Erythroblast (primary cell): ENCODE data around the gene GCSH.

ENCODE experiments used
- DNase-seq, 2 experiments: peaks; one replicate each; lab custom pipeline; 2025; lab: John Stamatoyannopoulos, UW
- GATA1 ChIP-seq: IDR thresholded peaks from 2 replicates; pipeline ENCODE4 v1.6.1; 2011; ENCODE audit warnings: low read depth, mild to moderate bottlenecking, control low read depth, low read length, moderate library complexity
- POLR2A ChIP-seq: IDR thresholded peaks from 2 replicates; pipeline ENCODE4 v1.6.1; 2011; ENCODE audit warnings: mild to moderate bottlenecking, low read length

GCSH gene

DNA sequence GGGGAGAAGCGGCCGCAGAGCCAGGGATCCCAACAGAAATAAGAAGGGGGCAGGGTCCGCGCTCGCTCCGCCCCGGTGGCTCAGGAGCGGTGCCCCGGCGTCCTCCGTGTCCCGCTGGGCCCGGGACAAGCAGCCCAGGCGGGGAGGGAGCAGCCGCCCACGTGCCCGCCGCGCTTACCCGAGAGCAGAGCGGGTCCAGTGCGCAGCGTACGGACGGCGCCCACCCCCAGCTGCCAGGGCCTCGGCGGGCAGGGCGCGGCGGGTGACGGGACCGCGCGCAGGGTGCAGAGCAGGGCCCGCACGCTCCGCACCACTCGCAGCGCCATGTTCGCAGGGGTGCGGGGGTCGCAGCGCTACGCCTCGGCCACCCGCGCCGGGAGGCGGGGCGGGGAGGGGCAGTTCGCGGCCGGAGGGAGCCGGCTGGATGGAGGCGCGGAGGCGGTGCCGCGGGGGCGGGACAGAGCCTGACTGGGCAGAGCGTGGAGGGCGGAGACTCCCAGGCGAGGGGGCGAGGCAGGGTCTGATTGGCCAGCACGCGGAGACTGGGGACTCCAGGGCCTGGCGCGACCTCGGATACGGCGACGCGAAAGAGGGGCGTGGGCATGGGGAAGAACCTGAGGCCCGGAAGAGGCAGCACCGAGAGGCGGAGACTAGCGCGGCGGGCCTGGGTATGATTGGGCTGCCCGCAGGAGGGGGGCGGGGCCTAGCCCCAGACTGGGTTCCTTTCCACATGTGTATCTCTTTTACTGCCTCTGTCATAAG, at the start of gene GCSH:
TSS of gene GCSH (minus strand) at position 443 of the 762 bp plus-strand sequence. CDS start at position 326, 117 bp downstream.
- DNase-seq = peak; percentile 99
- TF ChIP-seq GATA1 (no peak), POLR2A (peak; percentile 40)

DNA sequence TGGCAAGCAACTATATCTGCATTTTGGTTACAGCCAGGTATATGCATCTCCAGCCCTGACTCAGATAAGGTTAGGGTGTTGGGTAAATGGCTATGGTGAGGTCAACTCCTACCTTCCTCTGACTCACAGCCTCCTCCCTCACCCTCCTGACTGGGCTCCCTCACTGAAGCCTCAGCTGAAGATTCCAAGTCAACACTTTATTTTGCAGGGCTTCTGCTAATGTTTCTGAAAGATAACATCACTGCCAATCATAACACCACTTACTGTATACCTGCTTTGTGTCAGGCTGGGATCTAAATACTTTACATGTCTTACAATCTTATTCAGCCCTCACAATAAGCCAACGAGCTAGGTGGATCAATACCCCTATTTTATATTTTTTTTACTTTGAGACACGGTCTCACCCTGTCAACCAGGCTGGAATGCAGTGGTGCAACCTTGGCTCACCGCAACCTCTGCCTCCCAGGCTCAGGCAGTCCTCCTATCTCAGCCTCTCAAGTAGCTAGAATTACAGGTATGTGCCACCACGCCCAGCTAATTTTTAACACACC, 47.8 kb upstream of the GCSH start:
- no peak for TF ChIP-seq GATA1
- no peak for TF ChIP-seq POLR2A
- no peak for DNase-seq

DNA sequence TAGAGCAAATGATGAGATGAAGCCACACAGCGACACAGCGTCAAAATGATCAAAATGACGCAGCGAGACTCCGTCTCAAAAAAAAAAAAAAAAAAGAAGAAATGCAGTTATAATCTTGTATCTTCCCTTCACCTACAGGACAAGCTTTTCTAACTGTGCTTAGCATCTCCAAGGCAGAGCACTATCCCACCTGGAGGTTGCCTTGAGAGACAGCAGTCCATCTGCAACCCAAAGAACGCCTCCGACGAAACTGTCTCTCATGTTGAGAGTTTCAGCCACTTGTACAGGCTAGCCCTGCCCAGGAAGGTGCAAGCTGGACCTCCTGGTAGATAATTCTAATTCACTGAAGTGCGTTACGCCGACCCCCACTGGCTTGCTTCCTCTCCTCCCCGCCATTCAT, 46.7 kb upstream of the GCSH start:
- TF ChIP-seq GATA1 (no peak), POLR2A (no peak)
- no peak for DNase-seq

DNA sequence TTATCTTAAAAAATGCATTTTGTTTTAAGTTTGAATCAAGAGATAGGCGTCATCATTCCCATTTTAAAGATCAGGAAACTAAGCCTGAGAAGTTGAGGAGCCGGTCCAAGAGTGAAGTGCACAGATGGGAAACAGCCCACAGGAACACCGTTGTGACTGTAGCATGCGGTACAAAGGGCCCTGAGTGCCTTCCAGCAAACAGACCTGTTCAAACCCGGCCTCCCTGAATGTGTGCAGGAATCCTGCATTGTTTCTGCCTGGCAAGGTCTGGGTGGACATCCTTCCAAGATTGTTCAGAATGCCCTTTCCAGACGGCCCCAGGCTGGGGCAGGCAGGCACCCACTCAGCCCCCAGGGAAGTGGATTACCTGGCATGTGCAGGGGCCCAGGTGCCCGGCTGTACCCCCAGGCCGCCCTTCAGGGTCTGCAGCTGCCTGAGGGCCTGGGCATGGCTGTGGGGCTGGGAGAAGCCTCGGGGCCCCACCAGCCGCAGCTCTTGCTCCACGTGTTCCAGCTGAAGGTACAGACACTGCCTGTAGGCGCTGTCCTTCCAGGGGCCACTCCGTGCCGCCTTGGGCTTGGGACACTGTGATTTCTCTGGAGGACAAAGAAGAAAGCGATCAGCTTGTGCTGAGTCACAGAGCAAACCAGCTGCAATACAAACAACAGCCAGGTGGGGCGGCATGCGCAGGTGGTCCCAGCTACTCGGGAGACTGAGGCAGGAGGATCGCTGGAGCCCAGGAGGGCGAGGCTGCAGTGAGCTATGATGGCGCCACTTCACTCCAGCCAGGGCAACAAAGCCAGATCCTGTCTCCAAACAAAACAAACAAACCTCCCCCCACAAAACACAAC, 45.0 kb upstream of the GCSH start:
- TF ChIP-seq GATA1 = no peak
- no peak for TF ChIP-seq POLR2A

DNA sequence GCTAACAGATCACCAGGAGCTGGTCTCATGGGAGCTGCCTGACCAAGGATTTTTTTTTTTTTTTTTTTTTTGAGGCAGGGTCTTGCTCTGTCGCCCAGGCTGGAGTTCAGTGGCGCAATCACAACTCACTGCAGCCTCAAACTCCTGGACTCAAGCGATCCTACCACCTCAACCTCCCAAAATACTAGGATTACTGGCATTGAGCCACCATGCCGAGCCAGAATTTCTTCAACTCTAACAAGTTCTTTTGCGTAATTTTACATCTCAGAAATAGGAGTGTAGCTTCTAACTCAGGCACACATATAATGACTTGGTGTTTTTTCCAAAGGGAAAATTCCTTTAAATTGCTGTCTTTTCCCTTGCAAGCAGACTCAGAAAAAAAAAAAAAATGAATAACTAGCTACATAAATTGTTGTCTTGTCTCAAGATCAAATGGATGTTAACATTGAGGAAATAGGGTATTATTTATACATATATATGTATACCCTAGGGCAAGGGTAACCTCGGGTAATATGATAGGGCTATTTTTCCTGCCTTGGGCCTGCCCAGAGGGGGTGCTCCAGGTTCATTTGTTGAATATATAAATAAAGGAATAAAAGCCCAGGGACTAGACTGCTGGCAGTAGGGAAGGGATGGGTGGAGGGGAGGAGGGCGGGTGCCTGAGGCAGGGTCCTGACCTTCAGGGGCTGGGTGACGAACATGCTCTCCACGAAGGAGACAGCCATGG, 42.8 kb upstream of the GCSH start:
- DNase-seq = no peak
- TF ChIP-seq POLR2A (no peak), GATA1 (no peak)

More for the DNA sequence above, 45.0 kb upstream of the GCSH start:
- peak in 1 of 2 experiments; percentile 16 for DNase-seq

DNA sequence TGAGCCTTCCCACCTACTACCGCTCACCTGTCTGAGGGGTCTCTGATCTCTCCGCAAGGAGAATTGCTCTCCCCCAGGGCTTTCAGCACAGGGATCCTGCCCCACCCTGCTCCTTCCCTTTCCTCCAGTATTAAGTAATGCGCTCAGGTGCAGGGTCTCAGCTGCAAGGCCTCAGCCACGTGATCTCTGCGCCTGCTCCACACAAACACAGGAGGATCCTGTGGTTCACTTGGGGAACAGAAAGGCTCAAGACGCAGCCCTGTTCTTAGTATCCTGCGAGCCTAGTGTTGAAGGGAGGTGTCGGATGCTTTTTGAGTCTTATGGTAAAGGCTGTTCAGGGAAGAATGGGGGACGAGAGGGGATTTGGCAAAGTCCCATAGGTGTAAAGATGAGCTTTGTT, 41.6 kb upstream of the GCSH start:
- no peak for DNase-seq
- TF ChIP-seq GATA1 (no peak), POLR2A (no peak)

DNA sequence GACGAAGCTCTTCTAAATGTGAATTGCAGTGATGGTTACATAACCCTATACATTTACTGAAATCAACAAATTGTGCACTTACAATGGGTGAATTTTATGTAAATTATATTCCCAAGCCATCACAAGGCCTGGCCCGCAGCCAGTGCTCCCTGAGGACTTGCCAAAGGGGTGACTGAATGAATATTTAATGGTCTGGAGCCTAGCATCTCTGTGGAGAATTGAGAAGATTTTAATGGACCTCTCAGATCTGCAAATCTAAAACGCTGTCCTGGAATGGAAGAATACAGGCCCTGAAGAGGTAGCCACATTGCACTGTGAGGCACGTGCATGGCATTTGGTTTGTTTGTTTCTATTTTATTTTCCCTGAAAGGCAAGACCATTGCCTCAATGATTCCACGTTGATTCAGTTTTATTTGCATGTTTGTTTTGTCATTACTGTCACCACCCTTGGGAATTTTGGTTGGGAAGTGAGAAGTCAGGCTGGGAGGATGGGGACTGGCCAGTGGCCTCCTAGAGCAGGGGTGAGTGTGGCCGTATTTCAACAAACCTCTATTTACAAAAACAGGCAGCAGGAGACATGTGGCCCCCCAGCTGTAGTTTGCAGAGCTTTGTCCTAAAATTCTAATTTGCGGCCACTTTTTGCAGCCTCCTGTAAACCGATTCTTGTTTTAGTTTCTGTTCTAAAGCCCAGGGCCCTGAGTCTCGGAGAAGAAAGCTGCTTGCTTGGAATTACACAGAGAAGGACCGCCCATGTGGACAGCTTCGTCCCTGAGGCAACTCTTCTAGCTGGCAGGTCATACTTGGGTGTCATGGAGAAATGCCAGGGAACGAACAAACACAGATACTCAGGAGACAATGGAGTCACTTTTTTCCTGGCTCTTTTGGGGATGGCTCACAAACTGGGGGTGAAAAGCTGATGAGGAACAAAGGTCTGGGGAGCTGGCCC, 40.5 kb upstream of the GCSH start:
- TF ChIP-seq GATA1 (no peak), POLR2A (no peak)
- DNase-seq = no peak

DNA sequence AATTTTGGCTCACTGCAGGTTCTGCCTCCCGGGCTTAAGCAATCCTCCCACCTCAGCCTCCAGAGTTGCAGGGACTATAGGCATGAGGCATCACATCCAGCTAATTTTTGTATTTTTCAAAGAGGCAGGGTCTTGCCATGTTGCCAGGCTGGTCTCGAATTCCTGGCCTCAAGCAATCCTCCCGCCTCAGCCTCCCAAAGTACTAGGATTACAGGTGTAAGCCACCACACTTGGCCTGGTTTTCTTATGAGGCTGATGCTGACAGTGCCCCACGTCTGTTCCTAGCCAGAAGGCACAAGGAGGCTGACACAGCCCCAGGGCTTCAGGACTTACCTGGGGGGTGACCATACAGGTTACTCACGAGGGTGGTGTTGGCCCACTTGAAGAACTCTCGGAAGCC, 33.9 kb upstream of the GCSH start:
- no peak for DNase-seq
- no peak for TF ChIP-seq GATA1
- no peak for TF ChIP-seq POLR2A

DNA sequence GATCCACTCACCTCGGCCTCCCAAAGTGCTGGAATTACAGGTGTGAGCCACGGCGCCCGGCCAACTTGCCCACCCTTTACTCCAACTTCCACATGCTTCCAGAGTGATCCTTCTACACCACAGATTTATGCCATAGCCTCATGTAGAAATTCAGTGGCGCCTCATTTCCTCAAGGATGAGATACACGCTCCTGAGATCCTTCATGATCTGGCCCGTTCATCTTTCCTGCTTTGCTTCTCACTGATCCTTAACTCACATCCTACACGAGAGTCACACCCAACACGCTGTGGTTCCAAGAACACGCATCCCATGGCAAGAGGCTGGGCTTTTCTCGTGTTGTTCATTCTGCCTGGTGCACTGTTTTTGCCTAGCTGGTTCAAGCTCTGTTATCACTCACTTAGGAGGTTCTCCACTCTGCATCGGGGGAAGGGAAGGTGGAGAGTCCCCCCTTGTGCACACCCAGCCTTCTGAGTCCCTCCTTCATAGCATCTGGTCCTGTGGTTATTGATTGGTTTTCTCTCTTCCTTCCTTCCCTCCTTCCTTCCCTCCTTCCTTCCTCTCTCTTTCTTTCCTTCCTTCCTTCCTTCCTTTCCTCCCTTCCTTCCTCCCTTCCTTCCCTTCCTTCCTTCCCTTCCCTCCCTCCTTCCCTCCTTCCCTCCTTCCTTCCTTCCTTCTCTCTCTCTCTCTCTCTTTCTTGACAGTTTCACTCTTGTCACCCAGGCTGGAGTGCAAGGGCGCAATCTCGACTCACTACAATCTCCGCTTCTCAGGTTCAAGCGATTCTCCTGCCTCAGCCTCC, 32.7 kb upstream of the GCSH start:
- no peak for TF ChIP-seq POLR2A

DNA sequence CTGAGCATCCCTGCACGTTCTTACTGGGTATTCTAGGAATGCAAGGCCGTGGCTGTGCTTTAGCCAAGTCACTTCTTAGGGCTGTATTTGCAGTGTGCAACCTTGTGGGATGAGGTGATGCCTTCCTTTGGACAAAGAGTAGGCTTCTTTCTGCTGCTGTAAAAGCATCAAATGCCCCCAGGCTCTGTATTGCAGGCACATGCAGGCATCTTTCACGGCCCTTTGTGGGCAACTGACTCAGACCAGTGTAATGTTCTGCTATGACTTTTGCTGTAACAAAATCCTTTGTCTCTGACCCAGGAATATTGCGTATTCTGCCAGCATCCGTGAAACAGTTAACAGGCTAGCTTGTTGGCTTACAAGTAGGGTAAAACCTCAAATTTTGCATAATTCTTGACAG, 30.9 kb upstream of the GCSH start:
- DNase-seq = no peak
- TF ChIP-seq GATA1 (no peak), POLR2A (no peak)

More for the DNA sequence above, 32.7 kb upstream of the GCSH start:
- no peak for DNase-seq

DNA sequence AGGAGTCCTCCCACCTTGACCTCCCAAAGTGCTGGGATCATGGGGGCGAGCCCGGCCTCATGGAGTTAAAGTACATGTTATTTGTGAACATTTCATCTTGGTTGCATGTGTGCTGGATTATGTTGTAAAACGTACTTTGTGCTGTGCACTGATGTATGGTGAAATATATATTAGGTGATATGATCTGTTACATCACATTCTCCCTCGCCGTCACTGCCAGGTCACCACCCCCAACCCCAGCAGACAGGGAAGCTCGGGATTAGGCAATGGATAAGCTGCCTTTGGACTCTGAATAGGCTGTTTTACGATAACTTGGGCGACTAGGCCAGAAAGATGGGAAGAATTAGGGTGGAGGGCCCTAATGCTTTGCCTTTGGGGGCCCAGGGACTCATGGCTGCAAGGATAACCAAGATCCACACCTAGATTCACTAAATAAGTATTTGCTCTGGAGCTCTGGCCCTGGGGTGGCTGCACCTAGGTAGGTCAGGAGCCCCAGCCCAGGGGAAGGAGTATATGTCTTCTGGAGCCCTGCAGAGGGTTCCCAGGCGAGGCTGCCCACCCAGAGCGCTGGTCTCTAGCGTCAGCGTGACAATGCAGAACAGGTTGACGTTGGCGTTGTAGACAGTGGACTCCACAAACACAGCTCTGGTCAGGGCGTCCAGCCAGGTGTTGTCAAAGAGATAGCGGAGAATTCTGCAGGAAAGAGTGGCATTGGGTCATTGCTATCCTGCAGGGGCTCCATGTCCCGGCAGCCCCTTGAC, 27.1 kb upstream of the GCSH start:
- DNase-seq = no peak
- TF ChIP-seq POLR2A = no peak
